D721Med (cell line): ENCODE data around the gene NCKAP5L.
"Not testable (repeated sequence)": the region's sequence is repeated elsewhere in the genome, so short reads cannot be mapped to it uniquely, and the experiment has no call there.

Source experiments
- DNase-seq: peaks from one replicate; pipeline ENCODE4 v3.0.0; 2011; ENCODE audit warnings: low spot score; ENCODE audit not compliant: insufficient read length
- FAIRE-seq: peaks from 2 replicates; lab custom pipeline; 2011; peaks lifted over from hg19 to GRCh38; lab: Jason Lieb, UNC
- TF ChIP-seq, protein P1 (sequence below): IDR thresholded peaks from 2 replicates; pipeline ENCODE4 v1.5.1; 2012; ENCODE audit warnings: mild to moderate bottlenecking, control low read depth; ENCODE audit not compliant: insufficient read depth; ENCODE audit errors: missing control alignments

Gene NCKAP5L

DNA sequence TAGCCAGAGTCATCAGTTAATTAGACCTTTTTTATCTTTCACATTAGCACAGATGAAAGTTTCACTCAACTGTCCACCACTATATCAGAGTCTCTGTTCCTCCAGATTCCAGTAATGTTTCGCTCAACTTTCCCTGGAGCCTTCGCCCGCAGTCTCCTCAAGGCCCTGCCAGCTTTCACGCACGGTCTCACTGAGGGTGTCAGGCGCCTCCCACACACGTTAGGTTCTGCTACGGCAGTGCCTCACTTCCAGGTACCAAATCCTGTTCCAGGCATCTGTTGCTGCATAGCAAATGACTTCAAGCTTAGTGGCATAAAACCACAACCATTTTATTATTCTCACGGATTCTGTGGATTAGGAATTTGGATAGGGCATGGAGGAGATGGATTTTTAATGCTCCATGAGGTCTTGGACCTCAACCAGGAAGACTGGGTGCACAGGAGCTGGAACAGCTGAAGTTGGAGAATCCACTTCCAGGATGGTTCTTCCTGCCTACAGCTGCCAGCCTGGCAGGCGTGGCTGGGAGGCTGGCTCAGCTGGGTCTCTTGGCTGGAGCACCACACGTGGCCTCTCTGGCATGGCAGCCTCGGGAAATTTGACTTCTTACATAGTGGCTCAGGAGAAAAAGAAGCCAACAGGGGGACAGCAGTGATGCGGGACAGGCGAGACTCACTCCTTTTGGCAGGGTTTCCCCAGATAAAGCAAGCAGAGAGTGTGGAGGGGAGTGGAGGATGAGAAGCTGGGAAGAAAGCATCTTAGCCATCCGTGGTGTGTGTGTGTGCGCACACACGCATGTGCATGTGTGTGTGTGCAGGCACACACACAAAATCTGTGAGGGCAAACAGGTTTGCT, 36.0 kb upstream of the NCKAP5L start:
- no peak for DNase-seq
- TF ChIP-seq, protein P1, sequence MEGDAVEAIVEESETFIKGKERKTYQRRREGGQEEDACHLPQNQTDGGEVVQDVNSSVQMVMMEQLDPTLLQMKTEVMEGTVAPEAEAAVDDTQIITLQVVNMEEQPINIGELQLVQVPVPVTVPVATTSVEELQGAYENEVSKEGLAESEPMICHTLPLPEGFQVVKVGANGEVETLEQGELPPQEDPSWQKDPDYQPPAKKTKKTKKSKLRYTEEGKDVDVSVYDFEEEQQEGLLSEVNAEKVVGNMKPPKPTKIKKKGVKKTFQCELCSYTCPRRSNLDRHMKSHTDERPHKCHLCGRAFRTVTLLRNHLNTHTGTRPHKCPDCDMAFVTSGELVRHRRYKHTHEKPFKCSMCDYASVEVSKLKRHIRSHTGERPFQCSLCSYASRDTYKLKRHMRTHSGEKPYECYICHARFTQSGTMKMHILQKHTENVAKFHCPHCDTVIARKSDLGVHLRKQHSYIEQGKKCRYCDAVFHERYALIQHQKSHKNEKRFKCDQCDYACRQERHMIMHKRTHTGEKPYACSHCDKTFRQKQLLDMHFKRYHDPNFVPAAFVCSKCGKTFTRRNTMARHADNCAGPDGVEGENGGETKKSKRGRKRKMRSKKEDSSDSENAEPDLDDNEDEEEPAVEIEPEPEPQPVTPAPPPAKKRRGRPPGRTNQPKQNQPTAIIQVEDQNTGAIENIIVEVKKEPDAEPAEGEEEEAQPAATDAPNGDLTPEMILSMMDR, result no peak
- no peak for FAIRE-seq

DNA sequence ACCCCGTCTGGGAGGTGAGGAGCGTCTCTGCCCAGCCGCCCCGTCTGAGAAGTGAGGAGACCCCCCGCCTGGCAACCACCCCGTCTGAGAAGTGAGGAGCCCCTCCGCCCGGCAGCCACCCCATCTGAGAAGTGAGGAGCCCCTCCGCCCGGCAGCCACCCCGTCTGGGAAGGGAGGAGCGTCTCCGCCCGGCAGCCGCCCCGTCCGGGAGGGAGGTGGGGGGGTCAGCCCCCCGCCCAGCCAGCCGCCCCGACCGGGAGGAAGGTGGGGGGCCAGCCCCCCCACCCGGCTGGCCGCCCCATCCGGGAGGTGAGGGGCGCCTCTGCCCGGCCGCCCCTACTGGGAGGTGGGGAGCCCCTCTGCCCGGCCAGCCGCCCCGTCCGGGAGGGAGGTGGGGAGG, 32.7 kb upstream of the NCKAP5L start:
- FAIRE-seq, DNase-seq: not testable (repeated sequence)

DNA sequence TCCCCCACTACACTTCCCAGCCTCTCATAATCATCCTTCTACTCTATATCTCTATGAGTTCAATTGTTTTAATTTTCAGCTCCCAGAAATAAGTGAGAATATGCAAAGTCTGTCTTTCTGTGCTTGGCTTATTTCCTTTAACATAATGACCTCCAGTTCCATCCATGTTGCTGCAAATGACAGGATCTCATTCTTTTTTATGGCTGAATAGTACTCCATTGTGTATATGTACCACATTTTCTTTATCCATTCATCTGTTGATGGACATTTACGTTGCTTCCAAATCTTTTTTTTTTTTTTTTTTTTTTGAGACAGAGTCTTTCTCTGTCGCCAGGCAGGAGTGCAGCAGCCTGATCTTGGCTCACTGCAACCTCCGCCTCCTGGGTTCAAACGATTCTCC, 27.7 kb upstream of the NCKAP5L start:
- not testable (repeated sequence) for FAIRE-seq

DNA sequence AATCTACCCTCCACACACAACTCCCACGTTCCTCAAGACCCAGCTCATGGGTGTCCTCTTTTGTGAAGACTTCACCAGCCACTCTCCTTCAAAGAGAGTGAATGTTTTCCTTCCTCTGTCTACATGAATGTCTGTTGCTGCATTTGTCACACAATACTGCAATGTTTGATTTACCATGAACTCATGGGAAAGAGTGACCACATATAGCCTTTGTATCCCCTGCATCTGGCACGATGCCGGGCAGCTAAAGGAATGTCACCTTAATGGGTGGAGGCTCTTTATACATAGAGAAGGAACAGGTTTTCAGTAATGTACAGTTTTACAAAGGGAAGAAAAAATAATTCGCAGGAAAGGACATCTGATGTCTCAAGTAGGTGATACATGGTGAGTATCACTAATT, 26.8 kb upstream of the NCKAP5L start:
- DNase-seq, result no peak
- TF ChIP-seq, protein P1, result no peak
- FAIRE-seq, result no peak

More for the DNA sequence above, 27.7 kb upstream of the NCKAP5L start:
- not testable (repeated sequence) for DNase-seq

- no peak for DNase-seq
- no peak for FAIRE-seq
- TF ChIP-seq, protein P1, result no peak
Measured at GRCh38 chr12:49853671-49854070, 25.5 kb upstream of the NCKAP5L start.

DNA sequence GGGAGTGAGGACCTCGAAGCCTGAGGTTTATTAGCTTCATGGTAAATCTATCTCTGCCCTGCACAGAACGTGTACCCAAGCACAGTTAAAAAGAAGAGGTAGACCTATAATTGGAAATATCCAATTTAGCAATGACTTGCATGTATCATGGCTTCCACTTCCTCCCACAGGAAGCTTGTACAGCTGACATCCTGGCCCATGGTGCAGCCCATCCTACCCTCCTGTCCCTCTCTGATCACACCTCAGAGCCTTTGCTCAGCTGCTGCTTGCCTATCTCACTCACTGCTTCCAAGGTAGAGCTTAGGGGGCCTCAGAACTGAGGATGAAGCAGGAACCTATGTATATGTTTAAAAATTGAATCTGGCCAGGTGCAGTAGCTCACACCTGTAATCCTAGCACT, 18.9 kb upstream of the NCKAP5L start:
- TF ChIP-seq, protein P1, result no peak
- no peak for FAIRE-seq
- no peak for DNase-seq

- DNase-seq, result no peak
- TF ChIP-seq, protein P1, result no peak
- FAIRE-seq, result no peak
Measured at GRCh38 chr12:49846032-49846431, 17.8 kb upstream of the NCKAP5L start.

- FAIRE-seq (no peak), DNase-seq (no peak)
- TF ChIP-seq, protein P1, result no peak
Measured at GRCh38 chr12:49843876-49844437, 15.7 kb upstream of the NCKAP5L start.
